ENCODE data around the gene MAN1A1. TPM values are rescaled to one million over a fixed set of nuclear protein-coding genes. Genes with fewer than 3 reads are reported as not detected.

Gene MAN1A1
- total and polyA plus RNA-seq, 2 of the 8 experiments (the other 6 are each of a cell fraction or from before 2014, with no cell fraction given): 1.8 to 5.4 TPM

- TF ChIP-seq SIN3A (conservative IDR thresholded peaks at IDR 0.05 in 1 of 2, IDR thresholded peaks at IDR 0.05 in 1 of 2; ENCODE audit: low read depth in 1 of 2, low read length in 2 of 2): peak in 1 of 2 experiments; percentile 71; a peak in 2 of 4 replicates
- 0 out of 2 replicates have a peak, but pooled peaks have one; percentile 17 for TF ChIP-seq SP1 (IDR thresholded peaks at IDR 0.05; ENCODE audit: low read depth, low read length)
- peak; percentile 94 for TF ChIP-seq RBBP5 (IDR thresholded peaks at IDR 0.05; ENCODE audit: borderline replicate concordance, low read depth, low read length)
- TF ChIP-seq RXRA (IDR thresholded peaks at IDR 0.05; ENCODE audit: insufficient read depth, low read depth, low read length): no peak
- TF ChIP-seq POLR2AphosphoS5 (IDR thresholded peaks at IDR 0.05; ENCODE audit: low read depth, low read length): peak; percentile 24; the same call in 1 of the 2 replicates
- peak; percentile 47 for TF ChIP-seq EZH2 (IDR thresholded peaks at IDR 0.05; ENCODE audit: low read depth, low read length, severe bottlenecking)
- peak; percentile 70 for TF ChIP-seq TAF7 (optimal IDR thresholded peaks at IDR 0.05; ENCODE audit: borderline replicate concordance, low read depth, low read length)
- peak; percentile 91 for TF ChIP-seq KDM4A (IDR thresholded peaks at IDR 0.05; ENCODE audit: low read depth, low read length, severe bottlenecking)
- TF ChIP-seq TBP (IDR thresholded peaks at IDR 0.05; ENCODE audit: low read depth, low read length): peak; percentile 57; the same call in 1 of the 2 replicates
- peak; percentile 71; the same call in 1 of the 2 replicates for TF ChIP-seq TAF1 (IDR thresholded peaks at IDR 0.05; ENCODE audit: low read depth, low read length)
Observed at GRCh38 chr6:119349361-119350201, at the start of gene MAN1A1 (continued).
